GM21723 (cell line): ENCODE results near the gene DPP6.

ENCODE experiments used
- ATAC-seq: cut with Tn5 transposase; IDR thresholded peaks from one replicate; pipeline ENCODE4 v1.9.1; 2021; ENCODE audit warnings: mild to moderate bottlenecking, moderate library complexity; ENCODE audit not compliant: unreplicated experiment

Gene DPP6

DNA sequence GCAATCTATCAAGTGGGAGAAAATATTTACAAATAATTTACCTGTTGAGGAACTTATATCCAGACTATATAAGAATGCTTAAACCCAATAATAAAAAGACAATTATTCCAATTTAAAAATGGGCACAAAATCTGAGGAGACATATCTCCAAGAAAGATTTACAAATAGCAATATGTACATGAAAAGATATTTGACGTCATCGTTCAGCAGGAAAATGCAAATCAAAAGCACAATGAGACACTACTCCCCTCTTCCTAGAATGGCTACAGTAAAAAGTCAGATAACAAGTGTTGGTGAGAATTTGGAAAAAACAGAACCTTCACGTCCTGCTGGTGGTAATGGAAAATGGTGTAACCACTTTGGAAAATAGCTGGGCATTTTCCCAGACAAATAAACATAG lies 457.0 kb downstream of the DPP6 start:
- no peak for ATAC-seq

GRCh38 chr7:154512121-154512833 lies 460.1 kb downstream of the DPP6 start:
- ATAC-seq, result no peak

- no peak for ATAC-seq
These were observed 465.6 kb downstream of the DPP6 start for GRCh38 chr7:154517768-154518167.

DNA sequence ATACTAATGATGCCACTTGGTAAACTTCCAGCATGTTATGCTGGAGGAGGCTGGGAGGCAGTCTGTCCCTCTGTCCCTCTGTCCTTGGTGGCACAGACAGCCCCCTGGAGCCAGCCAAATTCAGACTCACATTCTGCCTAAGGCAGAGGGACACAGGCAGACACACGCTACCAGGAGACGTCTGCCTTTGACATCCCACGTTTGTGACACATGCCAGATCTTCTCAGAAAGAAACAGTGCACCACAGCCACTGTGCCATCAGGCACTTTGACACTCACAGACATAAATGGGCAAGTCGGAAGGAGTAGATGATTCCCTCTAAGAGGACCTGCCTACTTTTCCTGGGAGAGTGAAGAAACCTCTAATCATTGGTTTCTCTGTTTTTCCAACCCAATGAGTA lies 467.0 kb downstream of the DPP6 start:
- no peak for ATAC-seq

GRCh38 chr7:154530136-154530535 lies 477.9 kb downstream of the DPP6 start:
- no peak for ATAC-seq

- no peak for ATAC-seq
These were observed 480.6 kb downstream of the DPP6 start for GRCh38 chr7:154532771-154533170.

GRCh38 chr7:154540596-154540995 lies 488.4 kb downstream of the DPP6 start:
- no peak for ATAC-seq

GRCh38 chr7:154541606-154542005 lies 489.4 kb downstream of the DPP6 start:
- ATAC-seq, result no peak

GRCh38 chr7:154546946-154547587 lies 494.9 kb downstream of the DPP6 start:
- no peak for ATAC-seq

DNA sequence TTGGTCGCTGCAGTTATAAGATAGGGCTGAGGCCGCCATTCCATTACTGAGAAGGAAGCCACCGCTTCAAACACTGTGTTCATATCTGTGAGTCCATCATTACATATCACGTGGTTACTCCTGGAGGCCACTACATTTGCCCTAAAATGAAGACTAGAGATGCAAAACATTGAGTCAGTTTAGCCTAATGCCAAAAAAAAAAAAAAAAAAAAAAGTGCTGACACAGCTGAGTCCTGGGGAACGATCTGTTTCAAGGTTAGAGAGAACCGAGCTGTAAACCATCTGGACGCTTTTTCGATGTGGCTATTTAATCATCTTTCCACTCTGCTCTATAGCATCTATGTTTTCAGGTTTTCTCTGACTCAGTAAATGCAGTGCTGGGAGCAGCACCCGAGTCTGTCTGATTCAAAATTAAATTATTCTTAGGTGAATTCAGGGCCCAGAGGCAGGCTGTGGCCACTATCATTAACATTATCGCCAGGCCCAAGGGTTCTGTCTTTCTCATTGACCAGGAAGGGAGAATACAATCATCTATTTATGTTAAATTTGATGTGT lies 501.6 kb downstream of the DPP6 start:
- ATAC-seq, result no peak

- ATAC-seq, result no peak
These were observed 507.3 kb downstream of the DPP6 start for GRCh38 chr7:154559454-154559853.

GRCh38 chr7:154564676-154565075 lies 512.5 kb downstream of the DPP6 start:
- ATAC-seq, result no peak

- no peak for ATAC-seq
These were observed 514.7 kb downstream of the DPP6 start for GRCh38 chr7:154566877-154567276.

DNA sequence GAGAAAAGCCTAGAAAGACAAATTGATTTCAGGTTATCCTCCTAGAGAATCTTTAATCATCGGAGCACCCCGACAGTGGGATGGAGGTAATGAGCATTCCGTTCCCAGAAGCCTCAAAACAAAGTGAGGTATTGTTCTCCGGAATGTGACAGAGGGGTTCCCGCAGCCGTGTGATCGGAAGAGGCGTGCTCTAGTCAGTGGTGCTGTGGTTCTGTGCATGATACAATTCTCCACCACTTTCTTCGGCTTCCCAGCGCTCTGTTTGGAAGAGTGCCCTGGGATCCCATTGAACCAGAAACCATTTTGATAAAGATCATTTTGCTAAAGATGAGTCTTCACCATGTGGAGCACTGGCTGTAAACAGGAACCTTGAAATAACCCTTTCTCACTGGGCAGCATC lies 516.1 kb downstream of the DPP6 start:
- no peak for ATAC-seq

- ATAC-seq, result no peak
These were observed 517.7 kb downstream of the DPP6 start for GRCh38 chr7:154569916-154570315.

DNA sequence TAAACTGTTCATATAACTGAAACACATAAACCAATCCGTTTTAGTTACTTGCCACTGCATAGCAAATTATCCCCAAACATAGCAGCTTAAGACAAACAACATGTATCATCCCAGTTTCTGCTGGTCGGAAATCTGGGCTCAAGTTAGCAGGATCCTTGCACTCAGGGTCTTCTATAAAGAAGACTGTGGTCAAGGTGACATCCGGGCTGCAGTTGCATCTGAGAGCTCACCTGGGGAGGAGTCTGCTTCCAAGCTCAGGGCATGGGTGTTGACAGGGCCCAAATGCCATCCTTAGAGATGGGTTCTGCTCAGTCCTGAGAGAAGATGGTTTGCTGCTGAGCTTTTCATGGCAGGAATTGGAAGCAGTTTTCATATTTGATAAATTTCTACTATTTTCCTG lies 519.6 kb downstream of the DPP6 start:
- ATAC-seq, result no peak

DNA sequence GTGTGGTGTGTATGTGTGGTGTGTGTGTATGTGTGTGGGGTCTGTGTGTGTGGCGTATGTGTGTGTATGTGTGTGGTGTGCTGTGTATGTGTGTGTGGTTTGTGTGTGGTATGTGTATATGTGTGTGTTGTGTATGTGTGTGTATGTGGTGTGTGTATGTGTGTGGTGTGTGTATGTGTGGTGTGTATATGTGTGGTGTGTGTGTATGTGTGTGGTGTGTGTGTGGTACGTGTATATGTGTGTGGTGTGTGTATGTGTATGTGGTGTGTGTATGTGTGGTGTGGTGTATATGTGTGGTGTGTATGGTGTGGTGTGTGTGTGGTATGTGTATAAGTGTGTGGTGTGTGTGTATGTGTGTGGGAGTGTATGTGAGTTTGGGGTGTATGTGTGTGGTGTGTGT lies 522.0 kb downstream of the DPP6 start:
- ATAC-seq, result no peak

DNA sequence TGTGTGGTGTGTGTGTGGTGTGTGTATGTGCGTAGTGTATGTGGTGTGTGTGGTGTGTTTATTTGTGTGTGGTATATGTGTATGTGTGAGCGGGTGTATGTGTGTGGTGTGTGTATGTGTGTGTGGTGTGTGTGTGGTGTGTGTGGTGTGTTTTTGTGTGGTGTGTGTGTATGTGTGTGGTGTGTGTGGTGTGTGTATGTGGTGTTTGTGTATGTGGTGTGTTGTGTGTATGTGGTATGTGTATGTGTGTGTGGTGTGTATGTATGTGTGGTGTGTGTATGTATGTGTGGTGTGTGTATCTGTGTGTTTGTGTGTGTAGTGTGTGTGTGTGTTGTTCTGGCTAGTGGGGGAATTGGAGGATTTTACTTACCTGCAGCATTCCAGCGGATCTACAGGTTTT lies 523.3 kb downstream of the DPP6 start:
- ATAC-seq, result no peak

- no peak for ATAC-seq
These were observed 524.4 kb downstream of the DPP6 start for GRCh38 chr7:154576604-154577003.

GRCh38 chr7:154577141-154577873 lies 525.1 kb downstream of the DPP6 start:
- ATAC-seq, result no peak

- no peak for ATAC-seq
These were observed 526.1 kb downstream of the DPP6 start for GRCh38 chr7:154578336-154578735.

DNA sequence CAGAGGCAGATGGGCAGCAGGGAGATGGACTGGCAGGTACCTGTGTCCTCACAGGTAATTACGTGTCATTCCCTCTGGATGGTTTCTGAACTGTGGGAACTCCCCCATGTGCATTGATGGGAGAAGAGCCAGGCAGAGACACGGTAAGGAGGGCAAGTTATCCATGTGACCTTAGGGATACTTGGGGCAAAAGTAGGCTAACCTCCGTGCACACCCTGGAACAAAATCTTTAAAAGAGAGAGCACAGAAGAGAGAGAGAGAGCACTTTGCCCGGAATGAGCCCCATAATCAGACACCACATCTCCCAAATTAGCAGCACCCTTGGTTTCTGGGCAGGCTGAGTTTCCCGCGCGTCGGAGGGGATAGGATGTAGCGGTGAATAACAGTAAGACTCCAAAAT lies 527.5 kb downstream of the DPP6 start:
- ATAC-seq, result no peak
